Ascending aorta (tissue), 2 donors: ENCODE measurements around the gene RPL22. TPM values are rescaled to one million over a fixed set of nuclear protein-coding genes. Genes with fewer than 3 reads are reported as not detected.

Source experiments
- DNase-seq, 2 donors: peaks; one replicate each; pipeline ENCODE4 v3.0.0-alpha.2; 2019; ENCODE audit warnings: low spot score in 2 of 2
- H3K27ac ChIP-seq, 2 donors: fragments of 200-600 bp; sonication (generic); one replicate each; pipeline ENCODE4 v1.5.1; 2016 to 2017; ENCODE audit warnings: mild to moderate bottlenecking in 1 of 2
- H3K27me3 ChIP-seq: fragments of 200-600 bp; sonication (generic); one replicate; pipeline ENCODE4 v1.5.1; 2017
- H3K36me3 ChIP-seq, 2 donors: fragments of 200-600 bp; sonication (generic); one replicate each; pipeline ENCODE4 v1.5.1; 2016
- H3K4me1 ChIP-seq, 2 donors: fragments of 200-600 bp; sonication (generic); one replicate each; pipeline ENCODE4 v1.5.1; 2016 to 2017; ENCODE audit warnings: mild to moderate bottlenecking in 1 of 2
- H3K4me3 ChIP-seq, 2 donors: fragments of 200-600 bp; sonication (generic); one replicate each; pipeline ENCODE4 v1.5.1; 2016 to 2017; ENCODE audit warnings: mild to moderate bottlenecking in 1 of 2
- H3K9me3 ChIP-seq, 2 donors: fragments of 200-600 bp; sonication (generic); one replicate each; pipeline ENCODE4 v1.5.1; 2016
- CTCF ChIP-seq, 3 experiments: fragments of 200-600 bp in 2 of 3; fragments of 450-650 bp in 1 of 3; sonication (generic) in 2 of 3; IDR thresholded peaks; one replicate each; pipeline ENCODE4 v1.5.1; 2016 to 2019; ENCODE audit warnings: antibody characterized with exemption in 3 of 3, mild to moderate bottlenecking in 1 of 3, moderate library complexity in 1 of 3
- intact Hi-C: fragments of 100-400 bp; cut with DNase I; formaldehyde crosslinking; loops from one replicate; pipeline ENCODE4 v1.15.1; 2023
- total RNA-seq: library from RNA; depleted of rRNA; stranded (reverse); fragments of >200 nt; gene quantifications from one replicate; pipeline ENCODE4 v1.1.0, GENCODE V29; 2016

RPL22 gene
- total RNA-seq, 1 donor from 2014 or later, result 88.8 TPM

GRCh38 chr1:6181347-6181770 is 18.0 kb downstream of the RPL22 start:
- intact Hi-C loops, result no loop called here
- peaks cover 10 to 11% of the 10 kb centered on the region in 2 donors for H3K36me3 ChIP-seq
- H3K4me3 ChIP-seq, result peak overlapping the region in 1 of 2 donors; percentile 66
- TF ChIP-seq CTCF (IDR thresholded peaks at IDR 0.05), result no peak
- H3K27me3 ChIP-seq, result no peaks in the 10 kb centered on the region
- peaks cover 8 to 9% of the 10 kb centered on the region in 2 donors for H3K4me1 ChIP-seq
- DNase-seq, result no peak
- peak overlapping the region in 1 of 2 donors; percentile 8 for H3K27ac ChIP-seq
- H3K9me3 ChIP-seq, result no peaks in the 10 kb centered on the region

GRCh38 chr1:6180707-6181311 is 18.6 kb downstream of the RPL22 start:
- no peaks in the 10 kb centered on the region for H3K27me3 ChIP-seq
- no peaks in the 10 kb centered on the region for H3K9me3 ChIP-seq
- DNase-seq, result no peak
- peak overlapping the region in 1 of 2 donors; percentile 8 for H3K27ac ChIP-seq
- peaks cover 8 to 9% of the 10 kb centered on the region in 2 donors for H3K4me1 ChIP-seq
- no peak for TF ChIP-seq CTCF (IDR thresholded peaks at IDR 0.05)
- intact Hi-C loops, result no loop called here
- peak overlapping the region in 1 of 2 donors; percentile 66 for H3K4me3 ChIP-seq
- H3K36me3 ChIP-seq, result peaks cover 7% of the 10 kb centered on the region in 2 donors

- Histone ChIP-seq H3K9me3 (no peaks in the 10 kb centered on the region), H3K27ac (peak within 1 kb of the TSS in 1 of 2 donors; percentile 8), H3K27me3 (no peaks in the 10 kb centered on the region), H3K4me3 (peak within 1 kb of the TSS; percentile 50 to 66), H3K36me3 (peaks cover 2 to 3% of the 10 kb centered on the region in 2 donors), H3K4me1 (peaks cover 8 to 9% of the 10 kb centered on the region in 2 donors)
- TF ChIP-seq CTCF (IDR thresholded peaks at IDR 0.05), result no peak
- intact Hi-C loops, result no loop called here
- peak in 1 of 2 donors; percentile 74 for DNase-seq
Observed at GRCh38 chr1:6180268-6180706, 19.1 kb downstream of the RPL22 start, which contains the start of gene CHD5. Gene CHD5, minus strand, starts transcription at chr1:6180321. Its CDS starts 298 bp downstream, at chr1:6180023.

DNA sequence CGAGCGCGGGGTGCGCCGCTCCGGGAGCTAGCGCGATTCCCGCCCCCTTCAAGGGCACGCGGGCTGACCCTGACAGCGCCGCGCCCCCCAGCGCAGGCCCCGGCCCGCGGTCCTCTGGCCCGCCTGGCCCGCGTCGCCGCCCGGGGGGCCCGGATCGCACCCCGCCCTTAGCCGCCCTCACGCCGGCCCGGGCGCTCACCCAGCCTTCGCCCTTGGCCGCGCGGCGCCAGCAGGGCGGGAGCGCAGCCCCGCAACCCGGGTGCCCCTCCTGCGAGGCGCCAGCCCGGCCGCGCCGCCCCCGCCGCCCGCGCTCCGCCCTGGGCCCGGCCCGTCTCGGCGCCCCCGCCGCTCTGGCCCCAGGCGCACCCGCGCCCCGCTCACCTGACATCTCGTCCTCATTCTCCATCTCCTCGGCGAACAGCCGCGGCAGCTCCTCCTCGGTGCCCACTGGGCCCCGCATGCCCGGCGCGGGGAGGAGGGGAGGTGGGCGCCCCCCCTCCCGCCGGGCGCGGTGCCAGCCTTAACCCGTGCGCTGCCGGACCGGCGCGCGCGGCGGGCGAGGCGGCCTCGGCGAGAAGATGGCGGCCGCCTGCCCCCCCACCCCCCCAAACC is 19.7 kb downstream of the RPL22 start:
- no peak overlapping the region for H3K27ac ChIP-seq
- no peak for TF ChIP-seq CTCF (IDR thresholded peaks at IDR 0.05)
- peaks cover 0 to 3% of the 10 kb centered on the region in 2 donors for H3K36me3 ChIP-seq
- peaks cover 8 to 9% of the 10 kb centered on the region in 2 donors for H3K4me1 ChIP-seq
- no peaks in the 10 kb centered on the region for H3K9me3 ChIP-seq
- DNase-seq, result no peak
- H3K4me3 ChIP-seq, result peak overlapping the region; percentile 50 to 66
- intact Hi-C loops, result loop anchor here (5.0 kb wide), 1 partner anchor 187 kb away; the partner anchor contains the start of gene NPHP4
- no peaks in the 10 kb centered on the region for H3K27me3 ChIP-seq

GRCh38 chr1:6178751-6179563 is 20.4 kb downstream of the RPL22 start:
- intact Hi-C loops, result loop anchor here (5.0 kb wide), 1 partner anchor 187 kb away; the partner anchor contains the start of gene NPHP4
- DNase-seq, result no peak
- no peak overlapping the region for H3K27ac ChIP-seq
- no peak for TF ChIP-seq CTCF (IDR thresholded peaks at IDR 0.05)
- H3K4me3 ChIP-seq, result peak overlapping the region; percentile 50 to 66
- no peaks in the 10 kb centered on the region for H3K27me3 ChIP-seq
- H3K36me3 ChIP-seq, result no peaks in the 10 kb centered on the region
- no peaks in the 10 kb centered on the region for H3K9me3 ChIP-seq
- peaks cover 8 to 9% of the 10 kb centered on the region in 2 donors for H3K4me1 ChIP-seq
